MCF 10A (cell line): ENCODE results near the gene SOS1. TPM values are rescaled to one million over a fixed set of nuclear protein-coding genes. Genes with fewer than 3 reads are reported as not detected.

ENCODE experiments used
- BruUV-seq: library from RNA; stranded (reverse); fragments of 400-500 nt; replicated peaks from 2 replicates; lab custom pipeline; 2021; lab: Mats Ljungman, UMichigan
- CTCF ChIA-PET: fragments of 300-600 bp; sonication (Branson Sonifier 250); formaldehyde crosslinking; extraction: SDS; loops from one replicate; lab custom pipeline; 2021; ENCODE audit warnings: antibody characterized with exemption, inconsistent platforms; lab: Yijun Ruan, JAX
- POLR2A ChIA-PET: fragments of 300-600, 350-650 bp; sonication (Branson Sonifier 250); formaldehyde crosslinking; extraction: SDS; loops from one replicate; lab custom pipeline; 2020; ENCODE audit warnings: antibody characterized with exemption, inconsistent platforms; lab: Yijun Ruan, JAX
- DNase-seq: peaks from one replicate; pipeline ENCODE4 v3.0.0-alpha.2; 2018; ENCODE audit not compliant: unreplicated experiment
- H3K27ac Mint-ChIP-seq: one replicate; pipeline ENCODE4 v1.8.0; 2022; ENCODE audit warnings: mild to moderate bottlenecking, low read depth, mixed read lengths; ENCODE audit not compliant: unreplicated experiment
- H3K27me3 Mint-ChIP-seq: one replicate; pipeline ENCODE4 v1.8.0; 2022; ENCODE audit warnings: mixed read lengths; ENCODE audit not compliant: insufficient read depth, unreplicated experiment
- H3K36me3 Mint-ChIP-seq: one replicate; pipeline ENCODE4 v1.8.0; 2022; ENCODE audit warnings: mild to moderate bottlenecking, moderate library complexity, mixed read lengths; ENCODE audit not compliant: insufficient read depth, unreplicated experiment
- H3K4me1 Mint-ChIP-seq: one replicate; pipeline ENCODE4 v1.8.0; 2022; ENCODE audit warnings: mixed read lengths; ENCODE audit not compliant: insufficient read depth, unreplicated experiment
- H3K4me3 Mint-ChIP-seq: one replicate; pipeline ENCODE4 v1.8.0; 2022; ENCODE audit warnings: mild to moderate bottlenecking, moderate library complexity, mixed read lengths; ENCODE audit not compliant: unreplicated experiment
- H3K9me3 Mint-ChIP-seq: one replicate; pipeline ENCODE4 v1.8.0; 2022; ENCODE audit warnings: mixed read lengths; ENCODE audit not compliant: unreplicated experiment
- CTCF ChIP-seq: fragments of 200-600 bp; IDR thresholded peaks from one replicate; pipeline ENCODE4 v1.8.0; 2022; ENCODE audit warnings: antibody characterized with exemption, mild to moderate bottlenecking; ENCODE audit not compliant: unreplicated experiment
- intact Hi-C: fragments of 100-400 bp; cut with micrococcal nuclease; formaldehyde crosslinking; loops from 2 replicates; pipeline ENCODE4 v1.14.1; 2022
- total RNA-seq: library from RNA; stranded (reverse); gene quantifications from 2 replicates; pipeline ENCODE4 v1.2.3, GENCODE V29; 2022

Gene SOS1
- total RNA-seq, 1 experiment from 2014 or later, result 18.5 TPM

- Mint-ChIP-seq H3K9me3 (no peaks in the 10 kb centered on the region), H3K27ac (no peak overlapping the region), H3K4me3 (no peak overlapping the region), H3K27me3 (no peaks in the 10 kb centered on the region), H3K4me1 (no peaks in the 10 kb centered on the region), H3K36me3 (no peaks in the 10 kb centered on the region)
- no peak for TF ChIP-seq CTCF
- ChIA-PET CTCF (interaction anchor here (0.8 kb wide), 1 partner anchor 56 kb away, joined by 3 read pairs; no protein-coding TSS in a partner anchor), POLR2A (no interaction called here)
- no TSS peak for BruUV-seq
- DNase-seq, result no peak
- intact Hi-C loops, result no loop called here
Observed at GRCh38 chr2:39150102-39150562, 29.3 kb upstream of the SOS1 start.

- CTCF ChIA-PET, result interaction anchor here (1.0 kb wide), 1 partner anchor 21 kb away, joined by 4 read pairs; no protein-coding TSS in a partner anchor
Observed at GRCh38 chr2:39146630-39147029, 25.8 kb upstream of the SOS1 start.

GRCh38 chr2:39145906-39146421 is 25.1 kb upstream of the SOS1 start:
- H3K9me3 Mint-ChIP-seq, result no peaks in the 10 kb centered on the region
- no peak for TF ChIP-seq CTCF
- no peaks in the 10 kb centered on the region for H3K4me1 Mint-ChIP-seq
- H3K4me3 Mint-ChIP-seq, result no peak overlapping the region
- no peak overlapping the region for H3K27ac Mint-ChIP-seq
- CTCF ChIA-PET, result no interaction called here
- no peak for DNase-seq
- H3K27me3 Mint-ChIP-seq, result no peaks in the 10 kb centered on the region
- intact Hi-C loops, result no loop called here
- H3K36me3 Mint-ChIP-seq, result no peaks in the 10 kb centered on the region
- POLR2A ChIA-PET, result no interaction called here
- no TSS peak for BruUV-seq

More at GRCh38 chr2:39146630-39147029, 25.8 kb upstream of the SOS1 start:
- BruUV-seq, result no TSS peak
- Mint-ChIP-seq H3K4me1 (no peaks in the 10 kb centered on the region), H3K27me3 (no peaks in the 10 kb centered on the region), H3K36me3 (no peaks in the 10 kb centered on the region), H3K27ac (no peak overlapping the region), H3K4me3 (no peak overlapping the region), H3K9me3 (no peaks in the 10 kb centered on the region)
- no peak for DNase-seq
- POLR2A ChIA-PET, result interaction anchor here (1.3 kb wide), 1 partner anchor 22 kb away, joined by 5 read pairs; no protein-coding TSS in a partner anchor
- TF ChIP-seq CTCF, result no peak
- intact Hi-C loops, result no loop called here

- BruUV-seq, result no TSS peak
- ChIA-PET POLR2A (interaction anchor here (1.6 kb wide), 1 partner anchor 24 kb away, joined by 3 read pairs; the partner anchor contains the start of gene SOS1), CTCF (interaction anchor here (1.1 kb wide), 1 partner anchor 11 kb away, joined by 3 read pairs; no protein-coding TSS in a partner anchor)
- Mint-ChIP-seq H3K9me3 (no peaks in the 10 kb centered on the region), H3K4me3 (no peak overlapping the region), H3K4me1 (peaks cover 5% of the 10 kb centered on the region), H3K36me3 (no peaks in the 10 kb centered on the region), H3K27me3 (no peaks in the 10 kb centered on the region), H3K27ac (no peak overlapping the region)
- no peak for TF ChIP-seq CTCF
- DNase-seq, result no peak
- intact Hi-C loops, result no loop called here
Observed at GRCh38 chr2:39144416-39144815, 23.6 kb upstream of the SOS1 start.
